ENCODE measurements around the gene ABTB1. TPM values are rescaled to one million over a fixed set of nuclear protein-coding genes. Genes with fewer than 3 reads are reported as not detected.

The ABTB1 gene
- total RNA-seq, 1 donor from 2014 or later: 14.9 TPM

DNA sequence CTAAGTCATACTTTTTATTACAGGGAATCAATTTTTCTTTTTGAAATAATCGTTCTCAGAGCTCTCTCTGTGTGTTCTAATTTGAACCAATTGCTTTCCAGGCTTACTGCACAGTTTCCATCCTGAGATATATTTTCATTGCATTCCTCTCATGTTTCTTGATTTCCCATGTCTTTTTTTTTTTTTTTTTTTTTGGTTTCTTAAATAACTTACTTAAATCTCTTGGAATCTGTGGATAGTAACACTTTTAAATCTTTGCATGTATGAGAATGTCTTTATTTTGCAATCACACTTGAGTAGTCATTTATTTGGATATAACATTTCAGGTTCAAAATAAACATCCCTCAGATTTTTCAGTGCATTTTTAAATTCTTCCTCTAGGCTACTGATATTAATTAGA lies 14.5 kb upstream of the ABTB1 start:
- no peak for DNase-seq (ENCODE audit: low read depth)
- H3K4me3 ChIP-seq (ENCODE audit: low read depth, low read length): no peak overlapping the region
- TF ChIP-seq, protein P1, sequence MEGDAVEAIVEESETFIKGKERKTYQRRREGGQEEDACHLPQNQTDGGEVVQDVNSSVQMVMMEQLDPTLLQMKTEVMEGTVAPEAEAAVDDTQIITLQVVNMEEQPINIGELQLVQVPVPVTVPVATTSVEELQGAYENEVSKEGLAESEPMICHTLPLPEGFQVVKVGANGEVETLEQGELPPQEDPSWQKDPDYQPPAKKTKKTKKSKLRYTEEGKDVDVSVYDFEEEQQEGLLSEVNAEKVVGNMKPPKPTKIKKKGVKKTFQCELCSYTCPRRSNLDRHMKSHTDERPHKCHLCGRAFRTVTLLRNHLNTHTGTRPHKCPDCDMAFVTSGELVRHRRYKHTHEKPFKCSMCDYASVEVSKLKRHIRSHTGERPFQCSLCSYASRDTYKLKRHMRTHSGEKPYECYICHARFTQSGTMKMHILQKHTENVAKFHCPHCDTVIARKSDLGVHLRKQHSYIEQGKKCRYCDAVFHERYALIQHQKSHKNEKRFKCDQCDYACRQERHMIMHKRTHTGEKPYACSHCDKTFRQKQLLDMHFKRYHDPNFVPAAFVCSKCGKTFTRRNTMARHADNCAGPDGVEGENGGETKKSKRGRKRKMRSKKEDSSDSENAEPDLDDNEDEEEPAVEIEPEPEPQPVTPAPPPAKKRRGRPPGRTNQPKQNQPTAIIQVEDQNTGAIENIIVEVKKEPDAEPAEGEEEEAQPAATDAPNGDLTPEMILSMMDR (conservative IDR thresholded peaks at IDR 0.05; ENCODE audit: low read depth, low read length): no peak

DNA sequence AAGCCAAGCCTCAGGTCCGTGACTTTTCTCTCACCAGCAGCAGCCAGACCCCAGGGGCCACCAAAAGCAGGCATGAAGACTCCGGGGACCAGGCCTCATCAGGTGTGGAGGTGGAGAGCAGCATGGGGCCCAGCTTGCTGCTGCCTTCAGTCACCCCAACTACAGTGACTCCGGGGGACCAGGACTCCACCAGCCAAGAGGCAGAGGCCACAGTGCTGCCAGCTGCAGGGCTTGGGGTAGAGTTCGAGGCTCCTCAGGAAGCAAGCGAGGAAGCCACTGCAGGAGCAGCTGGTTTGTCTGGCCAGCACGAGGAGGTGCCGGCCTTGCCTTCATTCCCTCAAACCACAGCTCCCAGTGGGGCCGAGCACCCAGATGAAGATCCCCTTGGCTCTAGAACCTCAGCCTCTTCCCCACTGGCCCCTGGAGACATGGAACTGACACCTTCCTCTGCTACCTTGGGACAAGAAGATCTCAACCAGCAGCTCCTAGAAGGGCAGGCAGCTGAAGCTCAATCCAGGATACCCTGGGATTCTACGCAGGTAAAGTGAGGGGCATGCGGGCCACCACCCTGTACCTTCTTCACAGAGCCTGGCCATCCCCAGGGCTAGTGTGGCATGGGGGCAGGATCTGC lies 12.0 kb upstream of the ABTB1 start:
- TF ChIP-seq, protein P1 (conservative IDR thresholded peaks at IDR 0.05; ENCODE audit: low read depth, low read length): no peak
- H3K4me3 ChIP-seq (ENCODE audit: low read depth, low read length): no peak overlapping the region
- DNase-seq (ENCODE audit: low read depth): no peak

DNA sequence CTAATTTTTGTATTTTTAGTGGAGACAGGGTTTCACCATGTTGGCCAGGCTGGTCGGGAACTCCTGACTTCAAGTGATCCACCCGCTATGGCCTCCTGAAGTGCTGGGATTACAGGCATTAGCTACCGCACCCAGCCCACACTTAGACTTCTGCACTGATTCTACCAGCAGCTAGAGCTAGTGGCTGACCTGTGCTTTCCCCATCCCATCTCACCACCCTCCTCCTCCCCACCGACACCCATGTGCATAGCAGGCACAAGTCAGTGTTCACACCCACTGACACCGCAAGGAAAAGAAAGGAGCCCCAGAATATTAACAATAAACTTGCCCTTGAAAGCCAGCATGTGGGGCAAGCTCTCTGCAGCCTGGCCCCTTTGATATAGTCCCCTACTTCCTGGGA lies 11.2 kb upstream of the ABTB1 start:
- H3K4me3 ChIP-seq (ENCODE audit: low read depth, low read length): no peak overlapping the region
- TF ChIP-seq, protein P1 (conservative IDR thresholded peaks at IDR 0.05; ENCODE audit: low read depth, low read length): no peak
- no peak for DNase-seq (ENCODE audit: low read depth)

DNA sequence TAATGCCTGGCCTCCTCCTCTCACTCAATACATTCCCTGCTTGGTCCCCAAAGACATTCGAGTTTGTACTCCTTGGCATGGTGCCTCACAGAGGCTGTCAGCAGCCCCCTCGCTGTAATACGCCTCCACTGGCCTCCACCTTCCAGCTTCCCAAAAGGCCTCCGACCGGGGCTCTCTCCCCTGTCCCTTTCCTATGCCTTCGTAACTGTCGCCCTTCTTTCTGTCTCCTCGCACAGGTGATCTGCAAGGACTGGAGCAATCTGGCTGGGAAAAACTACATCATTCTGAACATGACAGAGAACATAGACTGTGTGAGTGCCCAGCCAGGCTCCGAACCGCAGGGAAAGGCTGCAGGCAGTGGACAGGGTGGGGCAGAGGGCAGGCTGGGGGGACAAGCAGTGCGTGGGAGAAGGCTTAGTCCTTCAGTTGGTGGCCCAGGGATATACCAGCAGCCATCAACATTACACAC lies 10.7 kb upstream of the ABTB1 start:
- TF ChIP-seq, protein P1 (conservative IDR thresholded peaks at IDR 0.05; ENCODE audit: low read depth, low read length): no peak
- DNase-seq (ENCODE audit: low read depth): no peak

DNA sequence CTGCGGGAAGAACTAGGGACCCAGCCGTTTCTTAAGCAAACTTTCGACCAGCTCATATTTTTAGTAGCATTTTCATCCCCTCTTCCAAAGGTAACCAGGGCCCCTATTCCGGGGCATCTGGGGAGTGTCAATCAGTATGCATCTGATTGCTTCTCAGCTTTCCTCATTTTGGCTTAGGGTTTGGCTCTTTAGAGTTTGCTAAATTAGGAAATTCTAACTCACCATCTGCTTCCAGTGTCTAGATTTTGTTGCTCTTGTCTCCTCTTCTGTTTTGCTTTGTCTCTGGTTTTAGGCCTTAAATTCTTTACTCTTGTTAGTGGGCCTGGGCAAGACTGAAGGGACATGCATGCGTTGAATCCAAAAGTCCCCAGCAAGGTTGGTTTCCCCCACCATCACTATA lies 9.6 kb upstream of the ABTB1 start:
- TF ChIP-seq, protein P1 (conservative IDR thresholded peaks at IDR 0.05; ENCODE audit: low read depth, low read length): no peak
- H3K4me3 ChIP-seq (ENCODE audit: low read depth, low read length): no peak overlapping the region
- no peak for DNase-seq (ENCODE audit: low read depth)

More for the DNA sequence above, 10.7 kb upstream of the ABTB1 start:
- no peak overlapping the region for H3K4me3 ChIP-seq (ENCODE audit: low read depth, low read length)

DNA sequence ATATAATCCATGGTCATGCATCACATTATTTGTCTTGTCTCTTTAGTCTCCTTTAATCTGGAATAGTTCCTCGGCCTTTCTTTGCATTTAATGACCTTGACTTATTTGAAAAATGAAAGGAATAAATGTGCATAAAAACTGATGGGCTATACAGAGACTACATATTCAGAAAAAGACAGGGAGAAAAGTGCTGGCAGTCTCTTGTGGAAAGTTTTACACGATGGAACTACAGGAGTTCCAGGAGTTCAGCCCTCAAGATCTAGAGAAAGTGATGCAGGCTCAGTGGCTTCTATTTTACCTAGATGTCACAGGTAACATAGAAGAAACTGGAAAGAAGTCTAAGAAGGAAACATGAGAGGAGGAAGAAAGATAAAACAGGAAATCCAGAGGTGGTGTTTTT lies 7.6 kb upstream of the ABTB1 start:
- TF ChIP-seq, protein P1 (conservative IDR thresholded peaks at IDR 0.05; ENCODE audit: low read depth, low read length): no peak
- H3K4me3 ChIP-seq (ENCODE audit: low read depth, low read length): no peak overlapping the region
- DNase-seq (ENCODE audit: low read depth): no peak

DNA sequence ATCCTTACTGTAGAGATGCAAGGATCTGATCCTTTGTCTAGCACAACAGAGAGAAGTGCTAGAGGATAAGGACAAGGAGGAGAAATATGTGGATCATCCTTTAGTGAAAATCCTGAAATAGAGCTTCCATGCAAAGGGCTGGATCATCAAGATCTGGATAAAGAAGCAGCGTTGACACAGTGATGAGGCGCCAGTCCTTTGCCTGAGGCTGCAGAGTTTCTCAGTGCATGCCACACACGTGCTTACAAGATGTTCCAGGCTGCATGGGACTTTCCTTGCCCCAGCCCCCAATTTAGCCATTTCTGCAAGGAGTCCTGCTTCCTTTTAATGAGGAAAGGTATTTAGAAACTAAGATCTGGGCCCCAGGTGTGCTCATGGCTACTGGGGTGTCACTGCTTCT lies 7.2 kb upstream of the ABTB1 start:
- H3K4me3 ChIP-seq (ENCODE audit: low read depth, low read length): no peak overlapping the region
- TF ChIP-seq, protein P1 (conservative IDR thresholded peaks at IDR 0.05; ENCODE audit: low read depth, low read length): no peak
- no peak for DNase-seq (ENCODE audit: low read depth)

All from epithelial cell of proximal tubule (primary cell).